Activated CD8-positive, alpha-beta T cell treated with anti-CD3 and anti-CD28 coated beads for 36 hours (primary cell): ENCODE results near the gene MAML1. TPM values are rescaled to one million over a fixed set of nuclear protein-coding genes. Genes with fewer than 3 reads are reported as not detected.

Experiments
- ATAC-seq: fragments of 200-7000 bp; cut with Tn5 transposase; one replicate; pipeline ENCODE4 v1.10.0; 2021; ENCODE audit warnings: mild to moderate bottlenecking, moderate library complexity
- CTCF ChIA-PET: fragments of 350-600 bp; sonication (Branson Sonifier 250); formaldehyde crosslinking; loops from one replicate; lab custom pipeline; 2021; ENCODE audit warnings: antibody characterized with exemption; lab: Charles Lee
- POLR2A ChIA-PET: fragments of 350-600 bp; sonication (Branson Sonifier 250); formaldehyde crosslinking; loops from one replicate; lab custom pipeline; 2021; ENCODE audit warnings: antibody characterized with exemption; lab: Charles Lee
- DNase-seq: peaks from one replicate; pipeline ENCODE4 v3.0.0-alpha.2; 2020
- H3K27ac Mint-ChIP-seq: one replicate; pipeline ENCODE4 v1.8.0; 2021; ENCODE audit warnings: mild to moderate bottlenecking, mixed read lengths
- H3K27me3 Mint-ChIP-seq: one replicate; pipeline ENCODE4 v1.8.0; 2021; ENCODE audit warnings: mixed read lengths
- H3K36me3 Mint-ChIP-seq: one replicate; pipeline ENCODE4 v1.8.0; 2021; ENCODE audit warnings: low read depth, mixed read lengths
- H3K4me1 Mint-ChIP-seq: one replicate; pipeline ENCODE4 v1.8.0; 2021; ENCODE audit warnings: low read depth, mixed read lengths
- H3K4me3 Mint-ChIP-seq: one replicate; pipeline ENCODE4 v1.8.0; 2021; ENCODE audit warnings: mild to moderate bottlenecking, moderate library complexity, mixed read lengths
- H3K9me3 Mint-ChIP-seq: one replicate; pipeline ENCODE4 v1.8.0; 2021; ENCODE audit warnings: mixed read lengths
- intact Hi-C: fragments of 100-400 bp; cut with micrococcal nuclease; formaldehyde crosslinking; loops from one replicate; pipeline ENCODE4 v1.10.0; 2022
- total RNA-seq, 2 experiments: library from RNA; stranded (reverse); gene quantifications; one replicate each; pipeline ENCODE4 v1.2.3, GENCODE V29; 2021
- TF ChIP-seq, protein P1 (sequence below): fragments of 200-600 bp; IDR thresholded peaks from one replicate; pipeline ENCODE4 v1.8.0; 2022; ENCODE audit warnings: antibody characterized with exemption, mild to moderate bottlenecking

The MAML1 gene
- total RNA-seq, 2 experiments from 2014 or later = 26.1 to 26.6 TPM

DNA sequence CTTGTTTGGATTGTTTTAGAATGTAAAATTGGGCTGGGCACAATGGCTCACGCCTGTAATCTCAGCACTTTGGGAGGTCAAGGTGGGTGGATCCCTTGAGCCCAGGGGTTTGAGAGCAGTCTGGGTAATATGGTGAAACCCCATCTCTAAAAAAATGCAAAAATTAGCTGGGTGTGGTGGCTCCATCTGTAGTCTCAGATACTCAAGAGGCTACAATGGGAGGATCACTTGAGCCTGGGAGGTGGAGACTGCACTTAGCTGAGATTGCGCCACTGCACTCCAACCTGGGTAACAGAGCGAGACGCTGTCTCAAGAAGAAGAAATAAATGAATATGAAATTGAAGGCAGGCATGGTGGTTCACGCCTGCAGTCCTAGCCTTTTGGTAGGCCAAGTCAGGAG, 21.3 kb downstream of the MAML1 start:
- ATAC-seq = no peak
- TF ChIP-seq, protein P1, sequence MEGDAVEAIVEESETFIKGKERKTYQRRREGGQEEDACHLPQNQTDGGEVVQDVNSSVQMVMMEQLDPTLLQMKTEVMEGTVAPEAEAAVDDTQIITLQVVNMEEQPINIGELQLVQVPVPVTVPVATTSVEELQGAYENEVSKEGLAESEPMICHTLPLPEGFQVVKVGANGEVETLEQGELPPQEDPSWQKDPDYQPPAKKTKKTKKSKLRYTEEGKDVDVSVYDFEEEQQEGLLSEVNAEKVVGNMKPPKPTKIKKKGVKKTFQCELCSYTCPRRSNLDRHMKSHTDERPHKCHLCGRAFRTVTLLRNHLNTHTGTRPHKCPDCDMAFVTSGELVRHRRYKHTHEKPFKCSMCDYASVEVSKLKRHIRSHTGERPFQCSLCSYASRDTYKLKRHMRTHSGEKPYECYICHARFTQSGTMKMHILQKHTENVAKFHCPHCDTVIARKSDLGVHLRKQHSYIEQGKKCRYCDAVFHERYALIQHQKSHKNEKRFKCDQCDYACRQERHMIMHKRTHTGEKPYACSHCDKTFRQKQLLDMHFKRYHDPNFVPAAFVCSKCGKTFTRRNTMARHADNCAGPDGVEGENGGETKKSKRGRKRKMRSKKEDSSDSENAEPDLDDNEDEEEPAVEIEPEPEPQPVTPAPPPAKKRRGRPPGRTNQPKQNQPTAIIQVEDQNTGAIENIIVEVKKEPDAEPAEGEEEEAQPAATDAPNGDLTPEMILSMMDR = no peak
- DNase-seq = no peak
- CTCF ChIA-PET = interaction anchor here (1.6 to 3.5 kb wide), 3 partner anchors 9 to 51 kb away, joined by 3 to 19 read pairs (median 13); no protein-coding TSS in a partner anchor
- no peak overlapping the region for H3K4me3 Mint-ChIP-seq
- peaks cover 14% of the 10 kb centered on the region for H3K36me3 Mint-ChIP-seq
- POLR2A ChIA-PET = no interaction called here
- intact Hi-C loops = no loop called here
- H3K4me1 Mint-ChIP-seq = peaks cover 38% of the 10 kb centered on the region
- H3K9me3 Mint-ChIP-seq = no peaks in the 10 kb centered on the region
- H3K27me3 Mint-ChIP-seq = no peaks in the 10 kb centered on the region
- no peak overlapping the region for H3K27ac Mint-ChIP-seq

DNA sequence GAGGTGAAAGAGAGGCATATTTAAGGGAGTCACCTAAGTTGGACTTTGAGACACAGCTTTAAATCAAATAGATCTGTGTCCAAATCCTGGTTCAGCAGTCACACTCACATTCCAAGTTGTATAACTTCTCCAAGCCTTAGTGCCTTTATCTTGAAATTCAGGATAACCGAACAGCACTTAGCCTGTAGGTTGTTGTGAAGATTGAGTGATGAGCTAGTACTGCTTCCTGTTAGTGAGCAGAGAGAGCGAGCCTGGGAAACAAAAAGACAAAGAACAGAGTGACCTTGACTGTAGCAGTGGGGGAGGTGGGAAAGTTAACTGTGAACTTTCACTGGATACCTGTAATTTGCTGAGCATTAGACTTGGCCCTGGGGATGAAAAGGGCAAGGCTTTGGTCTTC, 22.4 kb downstream of the MAML1 start:
- Mint-ChIP-seq H3K36me3 (peaks cover 16% of the 10 kb centered on the region), H3K4me1 (peaks cover 45% of the 10 kb centered on the region), H3K4me3 (no peak overlapping the region), H3K27ac (peak overlapping the region; percentile 47), H3K27me3 (no peaks in the 10 kb centered on the region), H3K9me3 (no peaks in the 10 kb centered on the region)
- ChIA-PET POLR2A (no interaction called here), CTCF (interaction anchor here (0.7 to 3.5 kb wide), 3 partner anchors 8 to 52 kb away, joined by 3 to 13 read pairs (median 4); no protein-coding TSS in a partner anchor)
- ATAC-seq (no peak), DNase-seq (no peak)
- intact Hi-C loops = no loop called here
- TF ChIP-seq, protein P1 = no peak

DNA sequence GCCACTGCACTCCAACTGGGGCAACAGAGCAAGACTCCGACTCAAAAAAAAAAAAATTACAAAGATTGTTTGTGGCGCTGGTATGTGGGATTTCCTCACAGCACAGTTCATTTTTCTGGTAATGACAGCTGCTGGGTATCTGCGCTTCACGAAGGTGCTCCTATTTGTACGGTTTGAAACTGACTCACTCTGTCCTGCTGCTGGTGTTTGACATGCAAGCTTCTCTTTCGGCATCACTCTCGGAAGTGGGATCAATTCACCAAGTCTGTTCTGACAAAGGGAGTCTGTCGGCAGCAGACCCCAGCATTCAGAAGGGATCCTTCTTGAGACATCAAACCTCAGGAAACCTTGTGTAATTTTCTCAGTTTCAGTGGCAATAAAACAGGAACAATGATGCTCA, 26.3 kb downstream of the MAML1 start:
- intact Hi-C loops = no loop called here
- no peak for ATAC-seq
- ChIA-PET POLR2A (interaction anchor here (0.5 to 0.7 kb wide), 2 partner anchors 11 to 17 kb away, joined by 3 read pairs; no protein-coding TSS in a partner anchor), CTCF (no interaction called here)
- Mint-ChIP-seq H3K4me3 (no peak overlapping the region), H3K27ac (peak overlapping the region; percentile 23), H3K36me3 (peaks cover 4% of the 10 kb centered on the region), H3K4me1 (peaks cover 61% of the 10 kb centered on the region), H3K27me3 (no peaks in the 10 kb centered on the region), H3K9me3 (no peaks in the 10 kb centered on the region)
- DNase-seq = no peak
- TF ChIP-seq, protein P1 = no peak

DNA sequence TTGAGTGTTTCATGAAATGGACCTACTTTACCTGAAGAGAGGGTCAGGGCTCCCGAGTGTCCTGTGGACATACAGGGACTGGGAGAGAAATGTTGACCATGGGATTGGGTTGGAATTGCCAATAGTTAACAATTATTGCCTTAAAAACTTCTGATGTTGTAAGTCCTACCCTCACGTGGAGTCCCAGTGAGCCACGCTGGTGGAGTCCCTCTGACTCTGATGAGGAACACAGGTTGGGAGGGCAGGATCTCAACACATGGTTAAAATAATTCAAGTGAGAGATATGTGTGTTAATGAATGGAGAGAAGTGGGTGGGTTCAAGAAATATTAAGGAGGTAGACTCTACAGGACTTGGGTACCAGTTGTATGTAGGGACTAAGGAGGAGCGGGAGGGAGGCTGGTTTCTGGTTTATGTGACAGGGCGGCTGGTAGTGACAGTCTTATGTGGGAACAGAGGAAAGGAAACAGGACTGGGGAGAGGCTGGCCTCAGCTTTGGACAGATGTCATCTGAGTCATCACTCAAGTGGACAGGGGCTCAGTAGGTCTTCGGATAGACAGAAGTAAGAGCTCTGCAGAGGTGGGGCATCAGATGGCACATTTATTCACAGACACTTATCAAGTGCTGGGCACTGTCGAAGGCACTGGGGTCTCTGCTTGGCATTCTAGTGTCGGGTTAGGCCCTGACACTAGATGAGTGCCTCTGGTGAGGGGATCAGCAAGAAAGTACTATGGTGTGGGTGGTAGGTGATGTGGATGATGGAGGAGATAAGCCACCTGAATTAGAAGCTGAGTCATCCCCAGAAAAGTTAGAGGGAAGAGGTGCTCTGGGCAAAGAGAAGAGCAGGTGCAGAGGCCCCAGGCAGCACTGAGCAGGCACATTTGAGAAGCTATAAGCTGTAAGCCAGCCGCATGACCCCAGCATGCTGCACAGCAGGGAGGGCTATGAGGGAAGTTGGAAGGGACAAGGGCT, 27.2 kb downstream of the MAML1 start:
- DNase-seq = peak; percentile 37
- H3K9me3 Mint-ChIP-seq = no peaks in the 10 kb centered on the region
- intact Hi-C loops = loop anchor here (5.0 kb wide), 1 partner anchor 42 kb away; no protein-coding TSS in a partner anchor
- peaks cover 52% of the 10 kb centered on the region for H3K4me1 Mint-ChIP-seq
- ChIA-PET POLR2A (interaction anchor here (0.7 to 1.3 kb wide), 3 partner anchors 11 to 57 kb away, joined by 3 to 4 read pairs (median 3); no protein-coding TSS in a partner anchor), CTCF (no interaction called here)
- TF ChIP-seq, protein P1 = no peak
- peak; percentile 77 for ATAC-seq
- peak overlapping the region; percentile 75 for H3K27ac Mint-ChIP-seq
- peak overlapping the region; percentile 1 for H3K4me3 Mint-ChIP-seq
- H3K36me3 Mint-ChIP-seq = peaks cover 4% of the 10 kb centered on the region
- H3K27me3 Mint-ChIP-seq = no peaks in the 10 kb centered on the region
